ENCODE results near the gene CDC25C.

DNA sequence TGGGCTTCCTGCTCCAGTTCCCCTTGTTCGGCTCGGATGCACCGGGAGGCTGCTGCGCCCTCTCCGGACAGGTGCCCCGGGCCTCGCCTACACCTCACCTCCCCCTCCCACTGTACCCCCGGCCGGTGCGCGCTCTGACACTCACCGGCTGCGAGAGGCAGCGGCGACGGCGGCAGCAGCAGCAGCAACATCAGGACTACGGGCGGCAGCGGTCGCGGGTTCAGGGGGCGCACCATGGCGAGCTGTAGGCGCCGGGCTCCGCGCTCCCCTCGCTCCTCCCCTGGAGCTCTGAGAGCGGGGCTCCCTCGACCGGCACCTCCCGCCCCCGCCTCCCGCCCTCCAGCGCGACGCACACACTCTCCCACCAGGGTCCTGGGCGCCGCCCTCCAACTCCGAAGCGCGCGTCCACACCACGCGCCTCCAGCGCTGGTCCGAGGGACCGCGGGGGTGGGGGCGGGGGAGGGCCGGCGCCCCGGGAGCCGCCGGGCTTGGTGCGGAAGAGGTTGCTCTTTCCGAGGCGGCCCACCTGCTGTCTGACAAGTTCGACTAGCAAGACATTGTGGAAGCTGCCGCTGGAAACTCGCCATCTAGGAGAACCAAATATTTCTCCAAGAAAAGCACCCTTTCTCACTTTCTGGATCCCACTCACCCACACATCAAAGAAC, 57.3 kb downstream of the CDC25C start, which contains the start of gene GFRA3:
- TF ChIP-seq, protein P1, sequence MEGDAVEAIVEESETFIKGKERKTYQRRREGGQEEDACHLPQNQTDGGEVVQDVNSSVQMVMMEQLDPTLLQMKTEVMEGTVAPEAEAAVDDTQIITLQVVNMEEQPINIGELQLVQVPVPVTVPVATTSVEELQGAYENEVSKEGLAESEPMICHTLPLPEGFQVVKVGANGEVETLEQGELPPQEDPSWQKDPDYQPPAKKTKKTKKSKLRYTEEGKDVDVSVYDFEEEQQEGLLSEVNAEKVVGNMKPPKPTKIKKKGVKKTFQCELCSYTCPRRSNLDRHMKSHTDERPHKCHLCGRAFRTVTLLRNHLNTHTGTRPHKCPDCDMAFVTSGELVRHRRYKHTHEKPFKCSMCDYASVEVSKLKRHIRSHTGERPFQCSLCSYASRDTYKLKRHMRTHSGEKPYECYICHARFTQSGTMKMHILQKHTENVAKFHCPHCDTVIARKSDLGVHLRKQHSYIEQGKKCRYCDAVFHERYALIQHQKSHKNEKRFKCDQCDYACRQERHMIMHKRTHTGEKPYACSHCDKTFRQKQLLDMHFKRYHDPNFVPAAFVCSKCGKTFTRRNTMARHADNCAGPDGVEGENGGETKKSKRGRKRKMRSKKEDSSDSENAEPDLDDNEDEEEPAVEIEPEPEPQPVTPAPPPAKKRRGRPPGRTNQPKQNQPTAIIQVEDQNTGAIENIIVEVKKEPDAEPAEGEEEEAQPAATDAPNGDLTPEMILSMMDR (IDR thresholded peaks at IDR 0.05): no peak
- TF ChIP-seq POLR2A (IDR thresholded peaks at IDR 0.05): no peak
- TF ChIP-seq POLR2AphosphoS5 (IDR thresholded peaks at IDR 0.05): no peak
